ENCODE data around the gene ASAH2. TPM values are rescaled to one million over a fixed set of nuclear protein-coding genes. Genes with fewer than 3 reads are reported as not detected.

Gene ASAH2
- total and polyA plus RNA-seq, 2 of the 8 experiments (the other 6 are each of a cell fraction or from before 2014, with no cell fraction given) = 1.2 to 3.1 TPM

DNA sequence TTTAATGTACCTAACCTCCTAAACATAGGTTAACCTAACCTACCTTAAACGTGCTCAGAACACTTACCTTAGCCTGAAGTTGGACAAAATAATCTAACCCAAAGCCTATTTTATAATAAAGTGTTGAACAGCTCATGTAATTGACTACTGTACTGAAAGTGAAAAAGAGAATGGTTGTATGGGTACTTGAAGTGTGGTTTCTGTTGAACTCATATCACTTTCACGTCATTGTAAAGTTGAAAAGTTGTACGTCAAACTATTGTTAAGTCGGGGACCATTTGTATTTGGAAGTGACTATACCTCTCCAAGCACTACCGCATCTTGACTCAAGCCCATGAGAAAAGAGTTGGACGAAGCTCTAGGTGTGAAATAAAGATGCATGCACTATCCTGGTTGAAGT lies 37.9 kb upstream of the ASAH2 start:
- H3K27ac ChIP-seq (ENCODE audit: low read depth, low read length) = no peak overlapping the region
- ChIA-PET POLR2A (ENCODE audit: partially characterized antibody) (no interaction called here), CTCF (ENCODE audit: partially characterized antibody) (interaction anchor here (1.1 to 2.3 kb wide), 2 partner anchors 10 to 13 kb away, joined by 4 to 7 read pairs; no protein-coding TSS in a partner anchor)
- no peak overlapping the region for H3K23ac ChIP-seq (ENCODE audit: insufficient read length)
- no peak for TF ChIP-seq KDM4A (IDR thresholded peaks at IDR 0.05; ENCODE audit: low read depth, low read length, severe bottlenecking)
- no peak for TF ChIP-seq RXRA (IDR thresholded peaks at IDR 0.05; ENCODE audit: insufficient read depth, low read depth, low read length)
- TF ChIP-seq POU5F1 (IDR thresholded peaks at IDR 0.05; ENCODE audit: low read depth, low read length) = no peak
- no peak for TF ChIP-seq SAP30 (IDR thresholded peaks at IDR 0.05; ENCODE audit: insufficient read depth, insufficient replicate concordance, low read length)
- TF ChIP-seq ASH2L (IDR thresholded peaks at IDR 0.05; ENCODE audit: low read length) = no peak
- TF ChIP-seq SIN3A (conservative IDR thresholded peaks at IDR 0.05 in 1 of 2, IDR thresholded peaks at IDR 0.05 in 1 of 2; ENCODE audit: low read depth in 1 of 2, low read length in 2 of 2) = no peak
- no peak for TF ChIP-seq YY1 (IDR thresholded peaks at IDR 0.05; ENCODE audit: low read depth, low read length)
- TF ChIP-seq RBBP5 (IDR thresholded peaks at IDR 0.05; ENCODE audit: borderline replicate concordance, low read depth, low read length) = no peak
- no peak for TF ChIP-seq SRF (IDR thresholded peaks at IDR 0.05; ENCODE audit: low read depth, low read length)
- TF ChIP-seq, protein P1, sequence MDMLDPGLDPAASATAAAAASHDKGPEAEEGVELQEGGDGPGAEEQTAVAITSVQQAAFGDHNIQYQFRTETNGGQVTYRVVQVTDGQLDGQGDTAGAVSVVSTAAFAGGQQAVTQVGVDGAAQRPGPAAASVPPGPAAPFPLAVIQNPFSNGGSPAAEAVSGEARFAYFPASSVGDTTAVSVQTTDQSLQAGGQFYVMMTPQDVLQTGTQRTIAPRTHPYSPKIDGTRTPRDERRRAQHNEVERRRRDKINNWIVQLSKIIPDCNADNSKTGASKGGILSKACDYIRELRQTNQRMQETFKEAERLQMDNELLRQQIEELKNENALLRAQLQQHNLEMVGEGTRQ (IDR thresholded peaks at IDR 0.05; ENCODE audit: low read length) = no peak
- TF ChIP-seq CHD2 (IDR thresholded peaks at IDR 0.05; ENCODE audit: low read length) = no peak
- no peak for TF ChIP-seq TBP (IDR thresholded peaks at IDR 0.05; ENCODE audit: low read depth, low read length)
- H2AFZ ChIP-seq (ENCODE audit: low read length) = no peak overlapping the region
- 93% methylated on average over 6 of the region's 6 CpGs; no CpG with 5 or more reads in 1 of the 2 experiments for WGBS, 2 experiments (ENCODE audit: extremely low coverage in 1 of 2, insufficient coverage in 1 of 2, insufficient read length in 1 of 2, insufficient replicate concordance in 2 of 2, low coverage in 1 of 2, low lambda C conversion rate in 2 of 2, missing lambda C conversion rate in 1 of 2)
- H2AK5ac ChIP-seq (ENCODE audit: low read depth, low read length) = no peak overlapping the region
- H4K91ac ChIP-seq (replicated peaks; ENCODE audit: insufficient read length, low read length) = no peak overlapping the region
- no peak overlapping the region for H3K14ac ChIP-seq (ENCODE audit: insufficient read length)
- H3K79me2 ChIP-seq (ENCODE audit: control insufficient read depth in 1 of 2, insufficient read depth in 2 of 2, low read length in 2 of 2) = no peaks in the 10 kb centered on the region
- no peak overlapping the region for H2BK5ac ChIP-seq (ENCODE audit: low read depth, low read length)
- H2BK12ac ChIP-seq (ENCODE audit: low read depth, low read length) = no peak overlapping the region
- no peaks in the 10 kb centered on the region for H3K79me1 ChIP-seq (ENCODE audit: low read depth, low read length)
- no peak overlapping the region for H2BK15ac ChIP-seq (ENCODE audit: low read length)
- H2BK20ac ChIP-seq (ENCODE audit: low read length) = no peak overlapping the region
- H3K27me3 ChIP-seq (replicated peaks in 1 of 4; ENCODE audit: control insufficient read depth in 3 of 4, extremely low read depth in 1 of 4, insufficient read depth in 3 of 4, low read length in 3 of 4) = no peaks in the 10 kb centered on the region
- no peak for DNase-seq (ENCODE audit: low read depth in 1 of 2, low spot score in 2 of 2)
- no peak overlapping the region for H3K56ac ChIP-seq (replicated peaks; ENCODE audit: insufficient read length, low read depth, low read length)
- H3K4me3 ChIP-seq (ENCODE audit: extremely low read depth in 1 of 4, insufficient read depth in 2 of 4, low read depth in 3 of 4, low read length in 4 of 4) = no peak overlapping the region
- H3K18ac ChIP-seq (ENCODE audit: extremely low read depth, low read length) = no peak overlapping the region
- no peaks in the 10 kb centered on the region for H3K4me1 ChIP-seq (replicated peaks in 1 of 4; ENCODE audit: control insufficient read depth in 3 of 4, insufficient read depth in 4 of 4, low read length in 3 of 4)
- H4K8ac ChIP-seq (ENCODE audit: extremely low read depth, insufficient read depth, low read length) = no peak overlapping the region
- no peaks in the 10 kb centered on the region for H4K20me1 ChIP-seq (replicated peaks in 1 of 2; ENCODE audit: control insufficient read depth in 1 of 2, insufficient read depth in 2 of 2, low read length in 2 of 2)
- no peak overlapping the region for H4K5ac ChIP-seq (ENCODE audit: insufficient read length, low read depth, low read length)
- H3K4ac ChIP-seq (replicated peaks; ENCODE audit: insufficient read length, low read depth, low read length) = no peak overlapping the region
- no peaks in the 10 kb centered on the region for H3K9me3 ChIP-seq (ENCODE audit: insufficient read depth in 2 of 2, low read depth in 1 of 2, low read length in 1 of 2)
- H3K23me2 ChIP-seq (ENCODE audit: low read depth, low read length) = no peaks in the 10 kb centered on the region
- H3K9ac ChIP-seq (replicated peaks in 1 of 4; ENCODE audit: extremely low read depth in 1 of 4, low read depth in 3 of 4, low read length in 3 of 4) = no peak overlapping the region
- no peak overlapping the region for H2BK120ac ChIP-seq (replicated peaks; ENCODE audit: low read depth, low read length)
- no peak for FAIRE-seq
- H3K36me3 ChIP-seq (ENCODE audit: control insufficient read depth in 2 of 4, insufficient read depth in 4 of 4, low read length in 3 of 4) = no peaks in the 10 kb centered on the region
- H3K4me2 ChIP-seq (ENCODE audit: insufficient read depth in 1 of 2, low read depth in 2 of 2, low read length in 2 of 2) = no peak overlapping the region
